SK-N-MC (cell line): Measurements from ENCODE around the gene SOWAHA.

Experiments used
- EZH2 ChIP-seq: fragments of 200-600 bp; sonication (generic); IDR thresholded peaks from one replicate; pipeline ENCODE4 v1.6.1; 2017; ENCODE audit warnings: antibody characterized with exemption
- POLR2AphosphoS5 ChIP-seq: IDR thresholded peaks from 2 replicates; pipeline ENCODE4 v1.6.1; 2012; ENCODE audit warnings: mild to moderate bottlenecking, low read depth, low read length, borderline replicate concordance

DNA sequence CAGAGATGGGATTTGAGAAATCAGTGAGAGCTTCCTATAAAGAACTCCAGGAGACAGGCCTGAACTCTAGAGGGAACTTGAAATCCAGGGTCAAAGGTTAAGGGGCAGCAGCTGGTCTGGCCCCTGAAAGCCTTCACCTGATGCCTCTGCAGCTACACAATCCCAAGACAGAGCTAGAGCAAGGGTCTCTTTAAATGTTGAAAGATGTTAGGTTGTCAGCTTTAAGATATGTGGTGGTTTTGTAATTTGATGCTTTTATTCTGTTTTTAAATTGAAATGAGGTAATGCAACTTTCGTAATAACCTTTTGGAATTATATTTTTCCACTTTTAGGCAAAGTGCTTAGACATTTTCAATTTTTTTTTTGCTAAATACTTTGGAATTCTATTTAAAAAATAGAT, 2.4 kb downstream of the SOWAHA start:
- no peak for TF ChIP-seq POLR2AphosphoS5
- TF ChIP-seq EZH2, result no peak
